Stimulated activated naive CD8-positive, alpha-beta T cell treated with anti-CD3 and anti-CD28 coated beads, Interleukin-15, amount 100 ng/mL, for 72 hours (primary cell): ENCODE data around the gene ANKRD36C.
A peak's percentile ranks its signal among the peaks of the same experiment; 100 is the strongest.
"Not testable (repeated sequence)": the region's sequence is repeated elsewhere in the genome, so short reads cannot be mapped to it uniquely, and the experiment has no call there.

ENCODE experiments used
- ATAC-seq: fragments of 150-1000 bp; cut with Tn5 transposase; 2 replicates; pipeline ENCODE4 v1.10.0; 2021; ENCODE audit warnings: mild to moderate bottlenecking, moderate library complexity
- DNase-seq, 2 donors: peaks; one replicate each; pipeline ENCODE4 v3.0.0; 2021 to 2022
- H3K27ac Mint-ChIP-seq, 2 donors: one replicate each; pipeline ENCODE4 v1.8.0; 2022; ENCODE audit warnings: mild to moderate bottlenecking in 2 of 2, mixed read lengths in 2 of 2, moderate library complexity in 2 of 2
- H3K27me3 Mint-ChIP-seq: one replicate; pipeline ENCODE4 v1.8.0; 2022; ENCODE audit warnings: mixed read lengths
- H3K4me1 Mint-ChIP-seq: one replicate; pipeline ENCODE4 v1.8.0; 2022; ENCODE audit warnings: mild to moderate bottlenecking, mixed read lengths
- H3K4me3 Mint-ChIP-seq, 2 donors: one replicate each; pipeline ENCODE4 v1.8.0; 2022; ENCODE audit warnings: mild to moderate bottlenecking in 2 of 2, mixed read lengths in 2 of 2, moderate library complexity in 1 of 2
- H3K9me3 Mint-ChIP-seq, 2 donors: one replicate each; pipeline ENCODE4 v1.8.0; 2022; ENCODE audit warnings: mixed read lengths in 2 of 2

ANKRD36C gene

GRCh38 chr2:95991351-95992094 lies at the start of gene ANKRD36C:
Gene ANKRD36C (minus strand): TSS chr2:95991824. CDS start chr2:95991708, 116 bp downstream.
- Mint-ChIP-seq H3K4me3 (peak within 1 kb of the TSS; percentile 92 to 95), H3K27me3 (peaks cover 28% of the 10 kb centered on the region), H3K27ac (peak within 1 kb of the TSS; percentile 97 to 98)
- H3K4me1 Mint-ChIP-seq, H3K9me3 Mint-ChIP-seq: not testable (repeated sequence)
- DNase-seq: peak; percentile 55 to 56
- peak; percentile 95 for ATAC-seq

- not testable (repeated sequence) for ATAC-seq, H3K4me3 Mint-ChIP-seq, H3K4me1 Mint-ChIP-seq, H3K27ac Mint-ChIP-seq, H3K27me3 Mint-ChIP-seq, DNase-seq, H3K9me3 Mint-ChIP-seq
Observed at GRCh38 chr2:96035554-96035953, 43.9 kb upstream of the ANKRD36C start.

- not testable (repeated sequence) for H3K4me3 Mint-ChIP-seq, DNase-seq, H3K9me3 Mint-ChIP-seq, H3K27ac Mint-ChIP-seq, H3K27me3 Mint-ChIP-seq, H3K4me1 Mint-ChIP-seq
- peak; percentile 75 for ATAC-seq
Observed at GRCh38 chr2:96034792-96035191, 43.2 kb upstream of the ANKRD36C start, which contains the start of gene GPAT2. Gene GPAT2 (minus strand): TSS chr2:96034916. CDS start chr2:96032359, 2,557 bp downstream.

DNA sequence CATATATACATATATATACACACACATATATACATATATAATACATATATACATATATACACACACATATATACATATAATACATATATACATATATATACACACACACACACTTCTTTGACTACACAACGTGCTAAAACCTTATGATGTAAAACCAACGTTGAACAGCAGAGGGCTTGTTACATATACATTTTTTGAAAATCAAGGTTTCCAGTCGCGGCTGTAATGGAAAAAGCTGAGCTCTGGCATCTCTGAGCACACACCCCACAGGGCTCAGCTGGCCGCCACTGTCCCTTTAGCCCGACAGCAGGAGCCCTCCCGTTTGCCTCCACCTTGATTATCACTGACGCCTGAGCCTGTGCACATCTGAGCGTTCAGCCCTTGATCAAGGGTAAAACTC lies 42.4 kb upstream of the ANKRD36C start:
- not testable (repeated sequence) for H3K27me3 Mint-ChIP-seq, DNase-seq, H3K4me1 Mint-ChIP-seq, H3K9me3 Mint-ChIP-seq, H3K27ac Mint-ChIP-seq, H3K4me3 Mint-ChIP-seq
- peak; percentile 29 for ATAC-seq

GRCh38 chr2:96027725-96028325 lies 36.2 kb upstream of the ANKRD36C start:
- H3K4me3 Mint-ChIP-seq, H3K27ac Mint-ChIP-seq, H3K9me3 Mint-ChIP-seq, H3K27me3 Mint-ChIP-seq, H3K4me1 Mint-ChIP-seq, ATAC-seq, DNase-seq: not testable (repeated sequence)

- H3K9me3 Mint-ChIP-seq, DNase-seq, H3K27me3 Mint-ChIP-seq, ATAC-seq, H3K4me3 Mint-ChIP-seq, H3K4me1 Mint-ChIP-seq, H3K27ac Mint-ChIP-seq: not testable (repeated sequence)
Observed at GRCh38 chr2:96025755-96026154, 34.1 kb upstream of the ANKRD36C start.

DNA sequence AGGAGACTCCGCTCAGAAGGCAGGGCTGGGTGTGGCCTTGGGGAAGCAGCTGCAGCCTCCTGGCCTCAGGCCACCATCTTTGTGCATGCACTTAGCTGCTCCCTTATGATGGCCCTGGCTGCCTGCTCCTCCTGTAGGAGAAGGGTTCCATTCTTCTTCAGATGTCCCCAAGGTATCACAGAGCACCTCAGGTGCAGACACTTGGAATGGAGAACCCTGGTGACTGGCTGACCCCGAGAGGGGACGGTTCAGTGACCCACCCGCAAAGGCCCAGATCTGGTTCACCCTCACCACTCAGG lies 33.5 kb upstream of the ANKRD36C start:
- H3K4me1 Mint-ChIP-seq: no peaks in the 10 kb centered on the region
- H3K27ac Mint-ChIP-seq: no peak overlapping the region
- ATAC-seq: no peak
- H3K27me3 Mint-ChIP-seq: no peaks in the 10 kb centered on the region
- H3K4me3 Mint-ChIP-seq: no peak overlapping the region
- H3K9me3 Mint-ChIP-seq: no peaks in the 10 kb centered on the region
- DNase-seq: no peak

GRCh38 chr2:96024336-96025193 lies 32.9 kb upstream of the ANKRD36C start:
- peaks cover 2% of the 10 kb centered on the region for H3K4me1 Mint-ChIP-seq
- no peak for ATAC-seq
- no peaks in the 10 kb centered on the region for H3K27me3 Mint-ChIP-seq
- H3K9me3 Mint-ChIP-seq: no peaks in the 10 kb centered on the region
- no peak overlapping the region for H3K27ac Mint-ChIP-seq
- no peak overlapping the region for H3K4me3 Mint-ChIP-seq
- DNase-seq: no peak

GRCh38 chr2:96023701-96024100 lies 32.1 kb upstream of the ANKRD36C start:
- not testable (repeated sequence) for H3K27me3 Mint-ChIP-seq, DNase-seq, H3K4me1 Mint-ChIP-seq, ATAC-seq, H3K4me3 Mint-ChIP-seq, H3K27ac Mint-ChIP-seq, H3K9me3 Mint-ChIP-seq

- peak; percentile 88 for ATAC-seq
- H3K4me3 Mint-ChIP-seq, H3K27ac Mint-ChIP-seq: not testable (repeated sequence)
Observed at GRCh38 chr2:96022701-96023447, 31.2 kb upstream of the ANKRD36C start.

GRCh38 chr2:96022126-96022525 lies 30.5 kb upstream of the ANKRD36C start:
- not testable (repeated sequence) for H3K4me1 Mint-ChIP-seq, ATAC-seq, H3K4me3 Mint-ChIP-seq, H3K9me3 Mint-ChIP-seq, H3K27ac Mint-ChIP-seq, H3K27me3 Mint-ChIP-seq, DNase-seq

More at GRCh38 chr2:96022701-96023447, 31.2 kb upstream of the ANKRD36C start:
- peak; percentile 67 to 72 for DNase-seq
- H3K27me3 Mint-ChIP-seq, H3K4me1 Mint-ChIP-seq, H3K9me3 Mint-ChIP-seq: not testable (repeated sequence)

- not testable (repeated sequence) for H3K27me3 Mint-ChIP-seq, H3K4me1 Mint-ChIP-seq, H3K9me3 Mint-ChIP-seq, H3K27ac Mint-ChIP-seq, DNase-seq, H3K4me3 Mint-ChIP-seq, ATAC-seq
Observed at GRCh38 chr2:96021142-96021541, 29.5 kb upstream of the ANKRD36C start.

GRCh38 chr2:96019909-96020590 lies 28.4 kb upstream of the ANKRD36C start:
- H3K9me3 Mint-ChIP-seq, H3K27me3 Mint-ChIP-seq, H3K4me3 Mint-ChIP-seq, H3K4me1 Mint-ChIP-seq, DNase-seq, H3K27ac Mint-ChIP-seq: not testable (repeated sequence)
- peak; percentile 53 for ATAC-seq

DNA sequence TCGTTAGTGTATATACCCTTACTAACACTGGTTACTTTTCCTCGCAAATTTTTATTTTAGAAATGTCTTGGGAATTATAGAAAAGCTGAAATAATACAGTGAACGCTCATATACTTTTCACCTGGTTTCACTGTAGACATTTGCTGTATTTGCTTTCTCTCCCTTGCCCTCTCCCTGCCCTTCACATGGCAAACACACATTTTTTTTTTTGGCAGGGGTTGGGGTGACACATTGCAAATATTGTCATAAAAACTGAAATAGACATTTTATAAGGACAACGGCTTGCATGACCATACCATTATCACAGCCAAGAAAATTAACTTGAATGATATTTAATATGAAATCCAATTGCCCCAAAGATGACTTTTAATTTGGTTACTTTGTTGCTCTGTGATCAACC lies 24.7 kb upstream of the ANKRD36C start:
- not testable (repeated sequence) for H3K27me3 Mint-ChIP-seq, H3K4me3 Mint-ChIP-seq, H3K9me3 Mint-ChIP-seq, DNase-seq, ATAC-seq
- peaks cover 14% of the 10 kb centered on the region for H3K4me1 Mint-ChIP-seq
- peak overlapping the region in 1 of 2 donors; percentile 65 for H3K27ac Mint-ChIP-seq

- not testable (repeated sequence) for DNase-seq, ATAC-seq, H3K4me3 Mint-ChIP-seq, H3K9me3 Mint-ChIP-seq, H3K27me3 Mint-ChIP-seq
- peak overlapping the region in 1 of 2 donors; percentile 19 for H3K27ac Mint-ChIP-seq
- H3K4me1 Mint-ChIP-seq: peaks cover 22% of the 10 kb centered on the region
Observed at GRCh38 chr2:96012792-96013264, 21.2 kb upstream of the ANKRD36C start.
